ENCODE measurements around the gene COQ2.
A peak's percentile ranks its signal among the peaks of the same experiment; 100 is the strongest.

Gene COQ2

DNA sequence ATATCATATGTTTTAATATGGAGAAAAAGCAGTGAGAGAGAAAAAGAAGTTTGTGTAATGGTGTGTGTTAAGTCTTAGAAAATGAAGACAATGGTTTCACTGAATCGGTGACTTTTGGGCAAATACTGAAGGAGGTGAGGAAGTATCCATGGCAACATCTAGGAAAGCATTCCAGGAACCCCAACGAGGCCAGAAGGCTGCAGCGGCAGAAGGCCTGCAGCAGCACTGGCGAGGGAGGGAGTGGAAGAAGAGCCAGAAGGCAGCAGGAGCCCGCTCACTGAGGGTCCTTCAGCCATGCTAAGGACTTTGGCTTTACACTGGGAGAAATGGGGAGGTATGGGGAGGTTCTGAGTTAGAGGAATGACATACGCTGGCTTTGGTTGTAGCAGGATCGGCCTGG, 26.8 kb downstream of the COQ2 start:
- no peak overlapping the region for H3K4me3 ChIP-seq (ENCODE audit: low read depth, low read length)
- TF ChIP-seq, protein P1, sequence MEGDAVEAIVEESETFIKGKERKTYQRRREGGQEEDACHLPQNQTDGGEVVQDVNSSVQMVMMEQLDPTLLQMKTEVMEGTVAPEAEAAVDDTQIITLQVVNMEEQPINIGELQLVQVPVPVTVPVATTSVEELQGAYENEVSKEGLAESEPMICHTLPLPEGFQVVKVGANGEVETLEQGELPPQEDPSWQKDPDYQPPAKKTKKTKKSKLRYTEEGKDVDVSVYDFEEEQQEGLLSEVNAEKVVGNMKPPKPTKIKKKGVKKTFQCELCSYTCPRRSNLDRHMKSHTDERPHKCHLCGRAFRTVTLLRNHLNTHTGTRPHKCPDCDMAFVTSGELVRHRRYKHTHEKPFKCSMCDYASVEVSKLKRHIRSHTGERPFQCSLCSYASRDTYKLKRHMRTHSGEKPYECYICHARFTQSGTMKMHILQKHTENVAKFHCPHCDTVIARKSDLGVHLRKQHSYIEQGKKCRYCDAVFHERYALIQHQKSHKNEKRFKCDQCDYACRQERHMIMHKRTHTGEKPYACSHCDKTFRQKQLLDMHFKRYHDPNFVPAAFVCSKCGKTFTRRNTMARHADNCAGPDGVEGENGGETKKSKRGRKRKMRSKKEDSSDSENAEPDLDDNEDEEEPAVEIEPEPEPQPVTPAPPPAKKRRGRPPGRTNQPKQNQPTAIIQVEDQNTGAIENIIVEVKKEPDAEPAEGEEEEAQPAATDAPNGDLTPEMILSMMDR (IDR thresholded peaks at IDR 0.05; ENCODE audit: borderline replicate concordance, insufficient read depth, low read depth, low read length): no peak

DNA sequence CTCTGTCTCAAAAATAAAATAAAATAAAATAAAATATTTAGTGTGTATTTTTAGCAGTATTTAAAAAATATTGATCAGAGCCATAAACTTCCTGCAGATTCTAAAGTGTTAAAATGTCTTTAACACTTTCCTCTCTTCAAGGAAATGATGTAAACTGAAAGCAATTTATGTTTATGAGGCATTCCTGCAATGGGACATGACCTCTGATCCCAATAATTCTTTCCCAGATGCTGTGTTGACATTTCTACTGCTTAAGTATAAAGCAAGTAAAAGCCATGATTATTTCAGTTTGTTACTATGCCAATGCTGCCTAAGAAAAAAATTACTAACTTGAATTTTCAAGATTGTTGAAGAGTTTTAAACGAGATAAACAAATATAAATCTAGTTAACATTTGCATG, 29.0 kb downstream of the COQ2 start:
- H3K4me3 ChIP-seq (ENCODE audit: low read depth, low read length): no peak overlapping the region
- TF ChIP-seq, protein P1 (IDR thresholded peaks at IDR 0.05; ENCODE audit: borderline replicate concordance, insufficient read depth, low read depth, low read length): no peak

GRCh38 chr4:83252782-83253405, 31.7 kb downstream of the COQ2 start:
- TF ChIP-seq, protein P1 (IDR thresholded peaks at IDR 0.05; ENCODE audit: borderline replicate concordance, insufficient read depth, low read depth, low read length): peak; percentile 84
- H3K4me3 ChIP-seq (ENCODE audit: low read depth, low read length): no peak overlapping the region

- no peak overlapping the region for H3K4me3 ChIP-seq (ENCODE audit: low read depth, low read length)
- TF ChIP-seq, protein P1 (IDR thresholded peaks at IDR 0.05; ENCODE audit: borderline replicate concordance, insufficient read depth, low read depth, low read length): no peak
Measured at GRCh38 chr4:83251447-83251830, 33.2 kb downstream of the COQ2 start.

DNA sequence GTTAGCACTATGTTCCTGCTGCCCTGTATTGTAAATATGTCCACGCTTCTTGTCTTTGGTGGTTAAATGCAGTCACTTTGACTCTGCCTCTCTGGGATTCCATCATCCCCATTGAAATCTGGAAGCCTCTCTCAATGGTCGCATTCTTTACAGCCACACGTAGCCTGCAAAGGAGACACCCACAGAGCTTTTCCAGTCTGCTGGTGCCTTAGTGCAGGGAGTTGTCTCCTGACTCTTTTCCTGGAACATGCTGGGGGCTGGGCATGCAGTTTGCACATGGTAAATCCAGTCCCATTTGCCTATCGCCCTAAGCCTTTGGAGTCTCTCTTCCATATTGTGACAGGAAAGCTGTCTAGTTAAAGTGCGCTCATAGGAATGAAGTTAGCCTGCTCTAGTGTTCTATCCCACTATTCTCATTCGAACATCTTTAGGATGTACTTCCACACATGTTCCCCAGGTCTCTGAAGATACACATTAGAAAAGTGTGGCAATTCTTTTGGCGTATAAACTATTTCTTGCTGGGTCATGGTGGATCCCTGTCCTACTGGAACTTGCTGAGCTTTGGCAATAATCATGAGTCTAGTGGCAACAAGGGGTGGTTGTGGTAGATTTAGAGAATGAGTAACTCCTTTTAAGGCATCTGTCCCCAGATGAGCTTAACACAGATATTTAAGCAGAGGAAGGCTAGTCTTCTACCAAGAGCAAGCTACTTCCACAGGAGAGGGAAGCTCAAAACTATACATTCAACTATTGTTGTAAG, 33.7 kb downstream of the COQ2 start:
- TF ChIP-seq, protein P1 (IDR thresholded peaks at IDR 0.05; ENCODE audit: borderline replicate concordance, insufficient read depth, low read depth, low read length): no peak
- no peak overlapping the region for H3K4me3 ChIP-seq (ENCODE audit: low read depth, low read length)

DNA sequence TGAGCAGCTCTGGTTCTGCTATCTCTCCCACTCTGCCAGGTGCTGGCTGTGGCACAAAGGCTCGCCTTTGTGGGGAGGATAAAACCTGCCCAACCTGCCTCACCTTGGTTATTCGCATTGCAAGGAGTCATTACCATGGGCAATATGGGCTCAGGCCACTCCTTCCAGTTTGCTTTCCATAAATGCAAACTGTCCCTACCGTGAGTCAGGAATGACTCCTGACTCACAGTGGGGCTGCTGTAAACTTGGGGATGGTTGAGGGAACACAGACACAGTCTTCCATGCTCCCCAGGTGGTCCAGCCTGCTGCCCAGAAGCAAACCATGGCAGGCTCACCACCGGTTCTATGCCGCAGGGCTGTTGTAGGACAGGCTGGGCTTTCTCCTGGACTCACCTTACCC, 36.1 kb downstream of the COQ2 start:
- TF ChIP-seq, protein P1 (IDR thresholded peaks at IDR 0.05; ENCODE audit: borderline replicate concordance, insufficient read depth, low read depth, low read length): no peak
- H3K4me3 ChIP-seq (ENCODE audit: low read depth, low read length): no peak overlapping the region
